H9 (cell line): Measurements from ENCODE around the gene NGB. TPM values are rescaled to one million over a fixed set of nuclear protein-coding genes. Genes with fewer than 3 reads are reported as not detected.

ENCODE experiments used
- DNase-seq: peaks from one replicate; pipeline ENCODE4 v3.0.0-alpha.2; 2017
- H2AFZ ChIP-seq: one replicate; pipeline ENCODE4 v1.6.1; 2013; ENCODE audit warnings: mild to moderate bottlenecking, low read length, control low read depth, moderate library complexity
- H2AK5ac ChIP-seq: 2 replicates; pipeline ENCODE4 v1.6.1; 2013; ENCODE audit warnings: low read length, control low read depth, mixed read lengths; ENCODE audit not compliant: insufficient read length
- H2BK120ac ChIP-seq: one replicate; pipeline ENCODE4 v1.6.1; 2013; ENCODE audit warnings: low read depth, mild to moderate bottlenecking, low read length, control low read depth, inconsistent platforms; ENCODE audit not compliant: poor library complexity, severe bottlenecking
- H2BK12ac ChIP-seq: 2 replicates; pipeline ENCODE4 v1.6.1; 2013; ENCODE audit warnings: low read length, control low read depth, mixed read lengths, low read depth; ENCODE audit not compliant: insufficient read length
- H2BK15ac ChIP-seq: 2 replicates; pipeline ENCODE4 v1.6.1; 2013; ENCODE audit warnings: low read depth, low read length, control low read depth
- H2BK20ac ChIP-seq: one replicate; pipeline ENCODE4 v1.6.1; 2013; ENCODE audit warnings: low read depth, mild to moderate bottlenecking, low read length, control low read depth, inconsistent platforms; ENCODE audit not compliant: poor library complexity, severe bottlenecking
- H2BK5ac ChIP-seq: 2 replicates; pipeline ENCODE4 v1.6.1; 2013; ENCODE audit warnings: low read length, control low read depth, mixed read lengths; ENCODE audit not compliant: insufficient read length
- H3K14ac ChIP-seq: 2 replicates; pipeline ENCODE4 v1.6.1; 2013; ENCODE audit warnings: low read length, control low read depth; ENCODE audit not compliant: insufficient read depth
- H3K18ac ChIP-seq: 2 replicates; pipeline ENCODE4 v1.6.1; 2013; ENCODE audit warnings: low read depth, mild to moderate bottlenecking, mixed read lengths, low read length, control low read depth; ENCODE audit not compliant: insufficient read length
- H3K23ac ChIP-seq: 2 replicates; pipeline ENCODE4 v1.6.1; 2013; ENCODE audit warnings: low read length, control low read depth, mixed read lengths, low read depth; ENCODE audit not compliant: insufficient read length
- H3K23me2 ChIP-seq: 2 replicates; pipeline ENCODE4 v1.6.1; 2013; ENCODE audit warnings: low read depth, mild to moderate bottlenecking, mixed read lengths, low read length, control low read depth; ENCODE audit not compliant: insufficient read length, poor library complexity, severe bottlenecking
- H3K27ac ChIP-seq: 2 replicates; pipeline ENCODE4 v1.5.1; 2013; ENCODE audit warnings: low read length, control low read depth, mixed read lengths, low read depth; ENCODE audit not compliant: insufficient read length
- H3K27me3 ChIP-seq: 2 replicates; pipeline ENCODE4 v1.6.1; 2013; ENCODE audit warnings: low read length, control low read depth, inconsistent platforms; ENCODE audit not compliant: insufficient read depth
- H3K4ac ChIP-seq: 2 replicates; pipeline ENCODE4 v1.6.1; 2013; ENCODE audit warnings: low read depth, mild to moderate bottlenecking, control low read depth, inconsistent platforms, low read length, moderate library complexity
- H3K4me1 ChIP-seq: 2 replicates; pipeline ENCODE4 v1.6.1; 2013; ENCODE audit warnings: low read length, control low read depth, inconsistent platforms; ENCODE audit not compliant: insufficient read depth
- H3K4me2 ChIP-seq: 2 replicates; pipeline ENCODE4 v1.6.1; 2013; ENCODE audit warnings: low read length, control low read depth, mixed read lengths; ENCODE audit not compliant: insufficient read length, insufficient read depth
- H3K56ac ChIP-seq: 2 replicates; pipeline ENCODE4 v1.6.1; 2013; ENCODE audit warnings: low read depth, mild to moderate bottlenecking, mixed read lengths, low read length, control low read depth; ENCODE audit not compliant: insufficient read length
- H3K79me1 ChIP-seq: 2 replicates; pipeline ENCODE4 v1.6.1; 2013; ENCODE audit warnings: low read depth, mild to moderate bottlenecking, moderate library complexity, low read length, control low read depth, inconsistent platforms; ENCODE audit not compliant: insufficient read depth, poor library complexity, severe bottlenecking
- H3K79me2 ChIP-seq: 2 replicates; pipeline ENCODE4 v1.6.1; 2013; ENCODE audit warnings: low read length, control low read depth, inconsistent platforms; ENCODE audit not compliant: insufficient read depth
- H3K9ac ChIP-seq: 2 replicates; pipeline ENCODE4 v1.6.1; 2013; ENCODE audit warnings: low read length, control low read depth, mixed read lengths; ENCODE audit not compliant: insufficient read length; ENCODE audit errors: extremely low read depth
- H3K9me3 ChIP-seq: one replicate; pipeline ENCODE4 v1.6.1; 2013; ENCODE audit warnings: low read depth, low read length, inconsistent platforms; ENCODE audit not compliant: control insufficient read depth
- H3T11ph ChIP-seq: one replicate; pipeline ENCODE4 v1.6.1; 2013; ENCODE audit warnings: mild to moderate bottlenecking, low read length, control low read depth, inconsistent platforms
- H4K20me1 ChIP-seq: one replicate; pipeline ENCODE4 v1.6.1; 2013; ENCODE audit not compliant: control insufficient read depth, insufficient read length, insufficient read depth
- H4K5ac ChIP-seq: 2 replicates; pipeline ENCODE4 v1.6.1; 2013; ENCODE audit warnings: low read depth, mild to moderate bottlenecking, mixed read lengths, low read length, control low read depth; ENCODE audit not compliant: insufficient read length
- H4K8ac ChIP-seq: replicated peaks from 2 replicates; pipeline ENCODE4 v1.6.1; 2013; ENCODE audit warnings: low read length, control low read depth, mixed read lengths, low read depth; ENCODE audit not compliant: insufficient read length
- H4K91ac ChIP-seq: 2 replicates; pipeline ENCODE4 v1.6.1; 2013; ENCODE audit warnings: low read depth, mild to moderate bottlenecking, moderate library complexity, mixed read lengths, low read length, control low read depth; ENCODE audit not compliant: insufficient read length
- H3K27ac Mint-ChIP-seq, 3 experiments: 2 replicates in 2 of 3; 3 replicates in 1 of 3; pipeline ENCODE4 v1.8.0; 2020 to 2021; ENCODE audit warnings: mixed read lengths in 3 of 3, mild to moderate bottlenecking in 1 of 3, moderate library complexity in 1 of 3
- H3K27me3 Mint-ChIP-seq: 2 replicates; pipeline ENCODE4 v1.8.0; 2021; ENCODE audit warnings: low read depth, mild to moderate bottlenecking, moderate library complexity, mixed read lengths
- H3K36me3 Mint-ChIP-seq, 3 experiments: 2 replicates in 2 of 3; 3 replicates in 1 of 3; pipeline ENCODE4 v1.8.0; 2020 to 2021; ENCODE audit warnings: low read depth in 3 of 3, mixed read lengths in 3 of 3; ENCODE audit not compliant: insufficient read depth in 1 of 3
- H3K4me1 Mint-ChIP-seq, 2 experiments: 2 replicates each; pipeline ENCODE4 v1.8.0; 2020; ENCODE audit warnings: mixed read lengths in 2 of 2
- H3K4me3 Mint-ChIP-seq, 2 experiments: 2 replicates in 1 of 2; 3 replicates in 1 of 2; pipeline ENCODE4 v1.8.0; 2020 to 2021; ENCODE audit warnings: mild to moderate bottlenecking in 2 of 2, mixed read lengths in 2 of 2, moderate library complexity in 1 of 2
- H3K9me3 Mint-ChIP-seq, 2 experiments: 2 replicates in 1 of 2; 3 replicates in 1 of 2; pipeline ENCODE4 v1.8.0; 2020; ENCODE audit warnings: mild to moderate bottlenecking in 2 of 2, mixed read lengths in 2 of 2, moderate library complexity in 1 of 2
- WGBS: extraction: QIAGEN DNeasy Blood & Tissue Kit; methylation state at CpG from one replicate; pipeline ENCODE4 v1.1.7; 2013; ENCODE audit warnings: missing lambda C conversion rate, low lambda C conversion rate, mixed read lengths; ENCODE audit not compliant: insufficient read length; ENCODE audit errors: extremely low coverage; 5-methylcytosine and 5-hydroxymethylcytosine counted together
- total RNA-seq: library from RNA; stranded (reverse); gene quantifications from 2 replicates; pipeline ENCODE4 v1.2.1, GENCODE V29; 2021
- TF ChIP-seq, protein P1 (sequence below): fragments of 200-600 bp; sonication (generic); conservative IDR thresholded peaks from 3 replicates; pipeline ENCODE4 v1.8.0; 2021; ENCODE audit warnings: antibody characterized with exemption, mild to moderate bottlenecking

Gene NGB
- total RNA-seq, 1 experiment from 2014 or later = 0.26 TPM

- Histone ChIP-seq H3K23ac (no peak overlapping the region), H3K4ac (no peak overlapping the region), H2BK15ac (no peak overlapping the region), H3K27me3 (no peaks in the 10 kb centered on the region), H3K4me1 (peaks cover 10% of the 10 kb centered on the region; the same call in 1 of the 2 replicates), H3K27ac (no peak overlapping the region), H4K5ac (no peak overlapping the region), H3K79me1 (no peaks in the 10 kb centered on the region), H3K4me2 (no peak overlapping the region), H3K9me3 (no peaks in the 10 kb centered on the region), H3K79me2 (no peaks in the 10 kb centered on the region), H3T11ph (no peak overlapping the region), H4K91ac (no peak overlapping the region), H3K14ac (no peak overlapping the region), H3K9ac (no peak overlapping the region), H4K20me1 (no peaks in the 10 kb centered on the region), H3K56ac (no peak overlapping the region), H3K18ac (no peak overlapping the region), H4K8ac (no peak overlapping the region), H2AFZ (no peak overlapping the region), H3K23me2 (no peaks in the 10 kb centered on the region), H2BK20ac (no peak overlapping the region), H2BK12ac (no peak overlapping the region), H2BK120ac (no peak overlapping the region), H2AK5ac (no peak overlapping the region), H2BK5ac (no peak overlapping the region)
- WGBS = no CpG with 5 or more reads among the region's 4 CpGs
- peaks cover 34 to 37% of the 10 kb centered on the region in 2 experiments for H3K4me1 Mint-ChIP-seq
- no peak overlapping the region for H3K4me3 Mint-ChIP-seq
- H3K9me3 Mint-ChIP-seq = no peaks in the 10 kb centered on the region
- no peaks in the 10 kb centered on the region for H3K27me3 Mint-ChIP-seq
- peaks cover 2 to 13% (median 9%) of the 10 kb centered on the region in 3 experiments; a peak in 5 of 7 replicates for H3K36me3 Mint-ChIP-seq
- TF ChIP-seq, protein P1, sequence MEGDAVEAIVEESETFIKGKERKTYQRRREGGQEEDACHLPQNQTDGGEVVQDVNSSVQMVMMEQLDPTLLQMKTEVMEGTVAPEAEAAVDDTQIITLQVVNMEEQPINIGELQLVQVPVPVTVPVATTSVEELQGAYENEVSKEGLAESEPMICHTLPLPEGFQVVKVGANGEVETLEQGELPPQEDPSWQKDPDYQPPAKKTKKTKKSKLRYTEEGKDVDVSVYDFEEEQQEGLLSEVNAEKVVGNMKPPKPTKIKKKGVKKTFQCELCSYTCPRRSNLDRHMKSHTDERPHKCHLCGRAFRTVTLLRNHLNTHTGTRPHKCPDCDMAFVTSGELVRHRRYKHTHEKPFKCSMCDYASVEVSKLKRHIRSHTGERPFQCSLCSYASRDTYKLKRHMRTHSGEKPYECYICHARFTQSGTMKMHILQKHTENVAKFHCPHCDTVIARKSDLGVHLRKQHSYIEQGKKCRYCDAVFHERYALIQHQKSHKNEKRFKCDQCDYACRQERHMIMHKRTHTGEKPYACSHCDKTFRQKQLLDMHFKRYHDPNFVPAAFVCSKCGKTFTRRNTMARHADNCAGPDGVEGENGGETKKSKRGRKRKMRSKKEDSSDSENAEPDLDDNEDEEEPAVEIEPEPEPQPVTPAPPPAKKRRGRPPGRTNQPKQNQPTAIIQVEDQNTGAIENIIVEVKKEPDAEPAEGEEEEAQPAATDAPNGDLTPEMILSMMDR = no peak
- no peak for DNase-seq
- no peak overlapping the region; a peak in 1 of 7 replicates for H3K27ac Mint-ChIP-seq
These were observed 39.0 kb upstream of the NGB start for GRCh38 chr14:77310026-77310425.
